WI38 (cell line): ENCODE data around the gene AVEN.

ENCODE experiments used
- H3K4me3 ChIP-seq: 2 replicates; pipeline ENCODE4 v1.5.1; 2011; ENCODE audit warnings: low read depth, mild to moderate bottlenecking, control low read depth, low read length
- CTCF ChIP-seq: IDR thresholded peaks from 2 replicates; pipeline ENCODE4 v1.5.1; 2012; ENCODE audit warnings: low read depth, mild to moderate bottlenecking, control low read depth, low read length

AVEN gene

GRCh38 chr15:33844186-33844585 lies 194.8 kb downstream of the AVEN start:
- no peak for TF ChIP-seq CTCF
- H3K4me3 ChIP-seq: no peak overlapping the region

DNA sequence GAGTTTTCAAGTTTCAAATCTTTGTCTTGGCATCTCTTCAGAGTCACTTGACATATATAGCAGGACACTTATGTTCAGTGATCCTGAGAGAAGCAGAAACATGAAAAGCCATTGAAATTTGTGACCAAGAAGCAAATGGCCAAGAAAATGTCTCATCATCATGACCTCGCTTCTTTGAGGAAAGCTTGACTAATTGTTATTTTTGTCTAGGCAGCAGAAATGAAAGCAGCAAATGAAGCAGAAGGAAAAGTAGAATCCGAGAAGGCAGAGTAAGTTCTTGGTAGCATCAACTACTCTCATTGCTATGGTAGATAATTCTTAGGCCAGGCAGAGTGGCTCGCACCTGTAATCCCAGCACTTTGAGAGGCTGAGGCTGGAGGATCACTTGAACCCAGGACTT lies 198.4 kb downstream of the AVEN start:
- TF ChIP-seq CTCF: no peak
- no peak overlapping the region for H3K4me3 ChIP-seq

- no peak for TF ChIP-seq CTCF
- no peak overlapping the region for H3K4me3 ChIP-seq
Measured at GRCh38 chr15:33839540-33839939, 199.5 kb downstream of the AVEN start.

- H3K4me3 ChIP-seq: no peak overlapping the region
- no peak for TF ChIP-seq CTCF
Measured at GRCh38 chr15:33837294-33837693, 201.7 kb downstream of the AVEN start.

GRCh38 chr15:33834892-33835743 lies 203.9 kb downstream of the AVEN start:
- H3K4me3 ChIP-seq: no peak overlapping the region
- no peak for TF ChIP-seq CTCF

- H3K4me3 ChIP-seq: no peak overlapping the region
- no peak for TF ChIP-seq CTCF
Measured at GRCh38 chr15:33831646-33832045, 207.4 kb downstream of the AVEN start.

DNA sequence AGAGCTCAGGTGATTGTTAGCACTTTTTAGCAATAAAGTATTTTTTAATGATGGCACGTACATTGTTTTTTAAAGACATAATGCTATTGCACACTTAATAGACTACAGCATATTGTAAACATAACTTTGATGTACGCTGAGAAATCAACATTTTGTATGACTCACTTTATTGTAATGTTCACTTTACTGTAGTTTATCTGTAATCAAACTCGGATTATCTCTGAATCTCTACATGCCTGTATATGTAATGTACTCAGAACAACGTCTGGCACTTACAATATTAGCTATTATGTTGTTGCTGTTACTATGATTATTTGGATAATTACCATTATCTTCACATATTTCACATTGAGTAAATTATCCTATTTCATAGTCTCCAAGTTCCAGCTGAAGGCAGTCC lies 208.7 kb downstream of the AVEN start:
- no peak for TF ChIP-seq CTCF
- no peak overlapping the region for H3K4me3 ChIP-seq
